ENCODE measurements around the gene ELOVL1.

DNA sequence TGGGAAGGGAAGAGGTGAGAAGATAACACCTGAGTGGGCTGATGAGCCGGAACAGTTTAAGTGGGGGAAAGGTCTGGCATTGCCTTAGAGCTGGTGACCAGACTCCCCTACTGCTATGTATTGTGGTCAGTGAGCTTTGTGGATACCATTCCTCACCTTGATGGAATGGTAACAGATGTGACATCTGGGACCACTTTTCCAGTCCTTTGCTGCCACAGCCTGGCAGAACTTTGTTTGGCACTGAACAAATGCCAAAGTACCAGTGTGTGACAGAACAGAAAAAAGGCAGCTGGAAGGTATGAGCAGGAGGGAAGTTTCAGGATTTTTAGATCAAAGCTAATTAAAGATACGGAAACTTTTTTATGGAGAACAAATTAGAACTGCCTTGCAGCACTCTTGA is 15.6 kb upstream of the ELOVL1 start:
- TF ChIP-seq, protein P1, sequence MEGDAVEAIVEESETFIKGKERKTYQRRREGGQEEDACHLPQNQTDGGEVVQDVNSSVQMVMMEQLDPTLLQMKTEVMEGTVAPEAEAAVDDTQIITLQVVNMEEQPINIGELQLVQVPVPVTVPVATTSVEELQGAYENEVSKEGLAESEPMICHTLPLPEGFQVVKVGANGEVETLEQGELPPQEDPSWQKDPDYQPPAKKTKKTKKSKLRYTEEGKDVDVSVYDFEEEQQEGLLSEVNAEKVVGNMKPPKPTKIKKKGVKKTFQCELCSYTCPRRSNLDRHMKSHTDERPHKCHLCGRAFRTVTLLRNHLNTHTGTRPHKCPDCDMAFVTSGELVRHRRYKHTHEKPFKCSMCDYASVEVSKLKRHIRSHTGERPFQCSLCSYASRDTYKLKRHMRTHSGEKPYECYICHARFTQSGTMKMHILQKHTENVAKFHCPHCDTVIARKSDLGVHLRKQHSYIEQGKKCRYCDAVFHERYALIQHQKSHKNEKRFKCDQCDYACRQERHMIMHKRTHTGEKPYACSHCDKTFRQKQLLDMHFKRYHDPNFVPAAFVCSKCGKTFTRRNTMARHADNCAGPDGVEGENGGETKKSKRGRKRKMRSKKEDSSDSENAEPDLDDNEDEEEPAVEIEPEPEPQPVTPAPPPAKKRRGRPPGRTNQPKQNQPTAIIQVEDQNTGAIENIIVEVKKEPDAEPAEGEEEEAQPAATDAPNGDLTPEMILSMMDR (IDR thresholded peaks at IDR 0.05): peak in 1 of 6 experiments; percentile 11
- TF ChIP-seq POLR2A (IDR thresholded peaks at IDR 0.05): no peak
